ENCODE results near the gene MAB21L4.

The MAB21L4 gene

DNA sequence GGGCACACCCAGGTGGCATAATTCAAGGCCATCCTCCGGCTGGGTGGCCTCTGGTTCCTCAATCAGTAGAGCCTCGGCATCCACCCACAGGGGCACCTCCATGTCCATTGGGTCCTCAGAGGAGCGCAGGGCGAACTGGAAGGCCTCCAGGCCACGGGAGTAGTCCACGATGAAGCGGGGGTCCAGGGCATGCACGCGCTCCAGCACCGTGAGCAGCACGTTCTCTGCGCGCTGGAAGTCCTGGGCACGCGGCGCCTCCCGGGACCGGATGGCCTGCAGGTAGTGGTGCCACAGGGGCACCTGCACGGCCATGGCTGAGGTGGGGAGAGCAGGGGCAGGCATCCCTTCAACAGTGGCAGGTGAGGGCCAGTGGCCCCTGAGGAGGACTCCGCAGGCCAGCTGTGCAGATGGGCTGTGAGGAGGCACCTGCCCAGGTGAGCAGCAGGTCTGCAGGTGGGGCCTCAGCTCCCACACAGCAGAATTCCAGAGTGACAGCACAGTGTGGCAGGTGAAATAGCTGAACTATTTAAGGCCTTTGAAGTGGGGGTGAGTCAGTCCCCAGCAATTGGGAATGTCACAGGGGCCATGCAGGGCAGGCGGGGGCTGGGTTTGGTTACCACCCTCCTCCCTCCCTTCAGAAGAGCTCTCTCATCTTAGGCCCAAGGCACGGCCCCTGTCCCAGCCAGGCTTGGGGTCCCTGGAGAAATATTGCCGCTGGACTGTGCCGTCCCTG is at the start of gene MAB21L4:
Gene MAB21L4 (minus strand): TSS at position 501 of the 733 bp plus-strand sequence. CDS start 159 bp downstream, at position 342.
- TF ChIP-seq, protein P1, sequence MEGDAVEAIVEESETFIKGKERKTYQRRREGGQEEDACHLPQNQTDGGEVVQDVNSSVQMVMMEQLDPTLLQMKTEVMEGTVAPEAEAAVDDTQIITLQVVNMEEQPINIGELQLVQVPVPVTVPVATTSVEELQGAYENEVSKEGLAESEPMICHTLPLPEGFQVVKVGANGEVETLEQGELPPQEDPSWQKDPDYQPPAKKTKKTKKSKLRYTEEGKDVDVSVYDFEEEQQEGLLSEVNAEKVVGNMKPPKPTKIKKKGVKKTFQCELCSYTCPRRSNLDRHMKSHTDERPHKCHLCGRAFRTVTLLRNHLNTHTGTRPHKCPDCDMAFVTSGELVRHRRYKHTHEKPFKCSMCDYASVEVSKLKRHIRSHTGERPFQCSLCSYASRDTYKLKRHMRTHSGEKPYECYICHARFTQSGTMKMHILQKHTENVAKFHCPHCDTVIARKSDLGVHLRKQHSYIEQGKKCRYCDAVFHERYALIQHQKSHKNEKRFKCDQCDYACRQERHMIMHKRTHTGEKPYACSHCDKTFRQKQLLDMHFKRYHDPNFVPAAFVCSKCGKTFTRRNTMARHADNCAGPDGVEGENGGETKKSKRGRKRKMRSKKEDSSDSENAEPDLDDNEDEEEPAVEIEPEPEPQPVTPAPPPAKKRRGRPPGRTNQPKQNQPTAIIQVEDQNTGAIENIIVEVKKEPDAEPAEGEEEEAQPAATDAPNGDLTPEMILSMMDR (IDR thresholded peaks at IDR 0.05; ENCODE audit: low read depth, low read length, poor library complexity, severe bottlenecking) = no peak
- TF ChIP-seq EZH2phosphoT487 (IDR thresholded peaks at IDR 0.05; ENCODE audit: borderline replicate concordance, low read length) = no peak
- no peaks in the 10 kb centered on the region for H4K20me1 ChIP-seq (ENCODE audit: control insufficient read depth, insufficient read depth, low read depth, low read length)
- no peaks in the 10 kb centered on the region for H3K9me2 ChIP-seq (replicated peaks; ENCODE audit: control insufficient read depth, low read length)
- no peak within 1 kb of the TSS for H3K27ac ChIP-seq (ENCODE audit: low read depth, low read length)
- H3K36me3 ChIP-seq (ENCODE audit: control insufficient read depth, low read length) = no peaks in the 10 kb centered on the region
- H3K4me2 ChIP-seq (ENCODE audit: low read length) = no peak within 1 kb of the TSS
- no peaks in the 10 kb centered on the region for H3K4me1 ChIP-seq (ENCODE audit: control insufficient read depth, low read length)
- H3K27me3 ChIP-seq (ENCODE audit: control insufficient read depth, low read length) = no peaks in the 10 kb centered on the region
- no peak within 1 kb of the TSS for H3K4me3 ChIP-seq (ENCODE audit: low read length)
- no peaks in the 10 kb centered on the region for H3F3A ChIP-seq (ENCODE audit: control insufficient read depth, insufficient read depth)
- H3K9me3 ChIP-seq (ENCODE audit: control insufficient read depth, insufficient read depth, low read length) = no peaks in the 10 kb centered on the region
- H3K79me2 ChIP-seq (ENCODE audit: control insufficient read depth, low read length) = no peaks in the 10 kb centered on the region

DNA sequence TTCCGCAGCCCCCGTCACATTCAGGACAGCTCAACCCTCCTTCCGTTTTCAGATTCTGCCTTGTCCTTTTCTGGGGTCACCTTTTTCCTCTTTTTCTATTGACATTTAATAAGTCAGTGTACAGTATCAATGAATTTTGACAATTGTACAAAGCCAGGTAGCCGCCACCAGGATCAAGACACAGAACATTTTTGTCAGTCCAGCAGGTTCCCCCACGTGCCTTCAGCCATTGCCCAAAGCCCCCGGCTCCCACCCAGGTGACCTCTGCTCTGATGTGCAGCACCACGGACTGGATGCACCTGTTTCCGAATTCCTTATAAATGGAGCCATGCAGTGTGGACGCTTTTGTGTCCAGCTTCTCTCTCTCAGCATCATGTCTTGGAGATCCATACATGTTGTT is 40.1 kb upstream of the MAB21L4 start:
- Histone ChIP-seq H3K4me3 (ENCODE audit: low read length) (no peak overlapping the region), H3F3A (ENCODE audit: control insufficient read depth, insufficient read depth) (no peaks in the 10 kb centered on the region), H3K9me2 (replicated peaks; ENCODE audit: control insufficient read depth, low read length) (no peaks in the 10 kb centered on the region), H3K79me2 (ENCODE audit: control insufficient read depth, low read length) (no peaks in the 10 kb centered on the region), H3K36me3 (ENCODE audit: control insufficient read depth, low read length) (no peaks in the 10 kb centered on the region), H3K27me3 (ENCODE audit: control insufficient read depth, low read length) (no peaks in the 10 kb centered on the region), H3K4me1 (ENCODE audit: control insufficient read depth, low read length) (no peaks in the 10 kb centered on the region), H3K27ac (ENCODE audit: low read depth, low read length) (no peak overlapping the region), H4K20me1 (ENCODE audit: control insufficient read depth, insufficient read depth, low read depth, low read length) (no peaks in the 10 kb centered on the region), H3K9me3 (ENCODE audit: control insufficient read depth, insufficient read depth, low read length) (no peaks in the 10 kb centered on the region), H3K4me2 (ENCODE audit: low read length) (no peak overlapping the region)
- TF ChIP-seq, protein P1 (IDR thresholded peaks at IDR 0.05; ENCODE audit: low read depth, low read length, poor library complexity, severe bottlenecking) = no peak
- TF ChIP-seq EZH2phosphoT487 (IDR thresholded peaks at IDR 0.05; ENCODE audit: borderline replicate concordance, low read length) = no peak

DNA sequence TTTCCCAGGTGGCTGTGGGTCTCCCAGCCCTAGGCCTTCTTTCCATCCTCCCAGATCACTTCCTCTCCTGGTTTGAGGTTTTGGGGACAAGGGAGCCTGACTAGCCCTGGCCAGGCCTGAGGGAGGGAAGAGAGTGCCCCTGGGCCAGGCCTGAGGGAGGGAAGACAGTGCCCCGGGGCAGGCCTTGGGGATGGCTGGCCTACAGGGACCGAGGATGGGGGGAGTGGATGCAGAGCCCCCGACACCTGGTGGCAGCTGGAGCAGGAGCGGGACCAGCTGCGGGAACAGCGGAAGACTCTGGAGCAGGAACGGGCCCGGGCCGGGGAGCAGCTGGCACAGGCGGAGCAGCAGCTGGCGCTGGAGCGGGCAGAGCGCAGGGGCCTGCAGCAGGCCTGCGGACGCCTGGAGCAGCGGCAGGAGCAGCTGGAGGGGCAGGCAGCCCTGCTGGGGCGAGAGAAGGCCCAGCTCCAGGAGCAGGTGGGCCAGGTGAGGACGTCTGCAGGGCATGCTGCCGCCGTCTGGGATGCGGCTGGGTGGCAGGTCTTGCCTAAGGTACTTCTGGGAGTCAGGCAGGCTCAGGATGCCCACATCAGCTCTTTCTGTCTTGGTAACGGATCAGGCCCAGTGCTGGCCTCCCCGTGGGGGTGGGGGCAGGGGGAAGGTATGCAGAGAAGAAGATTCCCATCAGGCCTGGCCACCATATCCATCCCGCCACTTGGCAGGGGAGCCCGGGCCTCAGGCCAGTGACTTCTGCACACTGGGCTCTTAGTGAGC is 39.3 kb upstream of the MAB21L4 start:
- no peak overlapping the region for H3K27ac ChIP-seq (ENCODE audit: low read depth, low read length)
- H3F3A ChIP-seq (ENCODE audit: control insufficient read depth, insufficient read depth) = no peaks in the 10 kb centered on the region
- no peaks in the 10 kb centered on the region for H3K79me2 ChIP-seq (ENCODE audit: control insufficient read depth, low read length)
- no peaks in the 10 kb centered on the region for H3K4me1 ChIP-seq (ENCODE audit: control insufficient read depth, low read length)
- H3K36me3 ChIP-seq (ENCODE audit: control insufficient read depth, low read length) = no peaks in the 10 kb centered on the region
- no peaks in the 10 kb centered on the region for H3K27me3 ChIP-seq (ENCODE audit: control insufficient read depth, low read length)
- H4K20me1 ChIP-seq (ENCODE audit: control insufficient read depth, insufficient read depth, low read depth, low read length) = no peaks in the 10 kb centered on the region
- TF ChIP-seq EZH2phosphoT487 (IDR thresholded peaks at IDR 0.05; ENCODE audit: borderline replicate concordance, low read length) = no peak
- no peak overlapping the region for H3K4me2 ChIP-seq (ENCODE audit: low read length)
- H3K4me3 ChIP-seq (ENCODE audit: low read length) = no peak overlapping the region
- H3K9me3 ChIP-seq (ENCODE audit: control insufficient read depth, insufficient read depth, low read length) = no peaks in the 10 kb centered on the region
- no peaks in the 10 kb centered on the region for H3K9me2 ChIP-seq (replicated peaks; ENCODE audit: control insufficient read depth, low read length)

- Histone ChIP-seq H4K20me1 (ENCODE audit: control insufficient read depth, insufficient read depth, low read depth, low read length) (no peaks in the 10 kb centered on the region), H3K4me3 (ENCODE audit: low read length) (no peak overlapping the region), H3F3A (ENCODE audit: control insufficient read depth, insufficient read depth) (no peaks in the 10 kb centered on the region), H3K4me2 (ENCODE audit: low read length) (no peak overlapping the region), H3K79me2 (ENCODE audit: control insufficient read depth, low read length) (no peaks in the 10 kb centered on the region), H3K9me2 (replicated peaks; ENCODE audit: control insufficient read depth, low read length) (no peaks in the 10 kb centered on the region), H3K4me1 (ENCODE audit: control insufficient read depth, low read length) (no peaks in the 10 kb centered on the region), H3K27ac (ENCODE audit: low read depth, low read length) (no peak overlapping the region), H3K9me3 (ENCODE audit: control insufficient read depth, insufficient read depth, low read length) (no peaks in the 10 kb centered on the region), H3K36me3 (ENCODE audit: control insufficient read depth, low read length) (no peaks in the 10 kb centered on the region), H3K27me3 (ENCODE audit: control insufficient read depth, low read length) (no peaks in the 10 kb centered on the region)
- no peak for TF ChIP-seq EZH2phosphoT487 (IDR thresholded peaks at IDR 0.05; ENCODE audit: borderline replicate concordance, low read length)
- TF ChIP-seq, protein P1 (IDR thresholded peaks at IDR 0.05; ENCODE audit: low read depth, low read length, poor library complexity, severe bottlenecking) = no peak
These were observed 38.7 kb upstream of the MAB21L4 start for GRCh38 chr2:240934701-240935102.

All from DOHH2 (cell line).